Lower leg skin (tissue), 4 donors: ENCODE measurements around the gene EFCAB8. TPM values are rescaled to one million over a fixed set of nuclear protein-coding genes. Genes with fewer than 3 reads are reported as not detected.
"Not testable (repeated sequence)": the region's sequence is repeated elsewhere in the genome, so short reads cannot be mapped to it uniquely, and the experiment has no call there.

Experiments used
- DNase-seq, 2 donors: peaks; one replicate each; pipeline ENCODE4 v3.0.0-alpha.2; 2019; ENCODE audit warnings: low spot score in 2 of 2
- H3K4me3 ChIP-seq: fragments of 200-600 bp; sonication (generic); 2 replicates; pipeline ENCODE4 v1.5.1; 2017; ENCODE audit warnings: mild to moderate bottlenecking, low read depth; ENCODE audit not compliant: poor library complexity, severe bottlenecking
- POLR2A ChIP-seq, 2 donors: fragments of 450-650 bp; IDR thresholded peaks; one replicate each; pipeline ENCODE4 v1.6.1; 2016 to 2017; ENCODE audit warnings: antibody characterized with exemption in 2 of 2, mild to moderate bottlenecking in 1 of 2, moderate library complexity in 1 of 2
- WGBS, 2 donors: methylation state at CpG; one replicate each; pipeline ENCODE4 v1.1.5; 2018; 5-methylcytosine and 5-hydroxymethylcytosine counted together
- intact Hi-C: fragments of 100-400 bp; cut with DNase I; formaldehyde crosslinking; loops from one replicate; pipeline ENCODE4 v1.15.0; 2023; ENCODE audit warnings: low total_unique reads
- total RNA-seq, 4 donors: library from RNA; depleted of rRNA; stranded (reverse); fragments of >200 nt; gene quantifications; one replicate each; pipeline ENCODE4 v1.1.0, GENCODE V29; 2016
- TF ChIP-seq, protein P1 (sequence below), 3 donors: fragments of 450-650 bp; IDR thresholded peaks; one replicate each; pipeline ENCODE4 v1.5.1; 2016; ENCODE audit warnings: antibody characterized with exemption in 3 of 3, mild to moderate bottlenecking in 3 of 3, moderate library complexity in 2 of 3

The EFCAB8 gene
- total RNA-seq, 4 donors from 2014 or later, result not detected

DNA sequence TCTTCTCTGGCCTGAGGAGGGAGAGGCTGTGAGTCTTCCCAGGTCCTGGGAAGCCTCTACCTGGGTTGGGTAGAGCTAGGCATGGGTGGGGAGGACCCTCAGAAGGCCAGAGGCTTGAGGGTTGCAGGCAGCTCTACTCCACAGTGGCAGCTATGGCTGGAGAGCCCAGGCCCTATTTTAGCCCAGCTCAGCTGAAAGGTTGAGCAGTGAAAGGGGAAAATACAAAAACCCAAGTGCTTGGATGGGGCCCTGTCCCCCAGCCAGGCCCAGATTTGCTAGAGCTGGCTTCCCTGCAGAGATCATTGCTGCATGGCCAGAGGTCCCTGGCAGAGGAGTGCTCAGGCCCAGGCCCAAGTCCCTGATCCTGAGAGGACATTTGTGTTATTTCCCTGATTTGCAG is 99.9 kb downstream of the EFCAB8 start:
- TF ChIP-seq, protein P1, sequence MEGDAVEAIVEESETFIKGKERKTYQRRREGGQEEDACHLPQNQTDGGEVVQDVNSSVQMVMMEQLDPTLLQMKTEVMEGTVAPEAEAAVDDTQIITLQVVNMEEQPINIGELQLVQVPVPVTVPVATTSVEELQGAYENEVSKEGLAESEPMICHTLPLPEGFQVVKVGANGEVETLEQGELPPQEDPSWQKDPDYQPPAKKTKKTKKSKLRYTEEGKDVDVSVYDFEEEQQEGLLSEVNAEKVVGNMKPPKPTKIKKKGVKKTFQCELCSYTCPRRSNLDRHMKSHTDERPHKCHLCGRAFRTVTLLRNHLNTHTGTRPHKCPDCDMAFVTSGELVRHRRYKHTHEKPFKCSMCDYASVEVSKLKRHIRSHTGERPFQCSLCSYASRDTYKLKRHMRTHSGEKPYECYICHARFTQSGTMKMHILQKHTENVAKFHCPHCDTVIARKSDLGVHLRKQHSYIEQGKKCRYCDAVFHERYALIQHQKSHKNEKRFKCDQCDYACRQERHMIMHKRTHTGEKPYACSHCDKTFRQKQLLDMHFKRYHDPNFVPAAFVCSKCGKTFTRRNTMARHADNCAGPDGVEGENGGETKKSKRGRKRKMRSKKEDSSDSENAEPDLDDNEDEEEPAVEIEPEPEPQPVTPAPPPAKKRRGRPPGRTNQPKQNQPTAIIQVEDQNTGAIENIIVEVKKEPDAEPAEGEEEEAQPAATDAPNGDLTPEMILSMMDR (IDR thresholded peaks at IDR 0.05), result no peak
- TF ChIP-seq POLR2A (IDR thresholded peaks at IDR 0.05), result no peak
- intact Hi-C loops, result no loop called here
- DNase-seq, result peak in 1 of 2 donors; percentile 54
- no peak overlapping the region for H3K4me3 ChIP-seq

DNA sequence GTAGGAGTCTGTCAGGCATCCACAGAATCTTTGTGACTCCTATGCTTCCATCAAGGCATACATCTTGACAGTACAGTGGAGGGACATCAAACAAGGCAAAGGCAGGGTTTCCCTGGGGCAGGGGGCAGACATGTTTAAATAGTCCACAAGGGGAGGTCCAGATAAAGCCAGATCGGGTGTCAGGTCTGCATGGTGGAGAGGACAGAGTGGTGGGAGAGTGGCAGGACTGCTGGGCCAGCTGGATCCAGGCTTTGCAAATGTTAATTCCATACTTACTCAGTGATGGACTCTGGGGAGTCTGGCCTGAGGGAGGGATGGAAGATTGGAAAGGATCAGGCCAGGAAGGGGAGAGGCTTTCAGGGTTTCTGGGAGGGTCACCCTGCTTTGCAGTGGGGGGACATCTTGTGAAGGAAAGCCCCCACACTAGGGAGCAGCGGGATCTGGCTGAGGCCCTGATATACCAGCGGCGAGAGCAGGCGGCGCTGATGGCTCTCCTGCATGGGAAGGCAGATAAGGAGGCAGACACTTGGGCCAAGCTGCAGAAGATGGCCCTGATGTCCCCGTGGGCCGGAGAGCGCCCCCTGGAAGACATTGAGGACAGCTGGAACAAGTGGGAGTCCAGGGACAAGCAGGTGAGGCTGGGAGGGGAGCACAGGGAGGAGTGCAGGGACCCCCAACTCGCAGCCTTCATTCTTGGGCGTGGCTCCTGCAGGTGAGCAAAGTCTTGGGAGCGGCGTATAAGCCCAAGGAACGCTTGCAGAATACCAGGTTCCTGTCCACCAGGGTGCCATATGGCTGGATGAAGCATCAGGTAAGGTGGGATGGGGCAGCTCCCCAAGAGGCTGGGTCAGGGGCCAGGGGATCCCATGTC is 100.9 kb downstream of the EFCAB8 start:
- TF ChIP-seq, protein P1 (IDR thresholded peaks at IDR 0.05), result no peak
- TF ChIP-seq POLR2A (IDR thresholded peaks at IDR 0.05), result no peak
- H3K4me3 ChIP-seq, result no peak overlapping the region
- intact Hi-C loops, result no loop called here
- DNase-seq, result peak; percentile 4 to 85
- 84 to 90% methylated on average over 14 of the region's 14 CpGs for WGBS, 2 donors

DNA sequence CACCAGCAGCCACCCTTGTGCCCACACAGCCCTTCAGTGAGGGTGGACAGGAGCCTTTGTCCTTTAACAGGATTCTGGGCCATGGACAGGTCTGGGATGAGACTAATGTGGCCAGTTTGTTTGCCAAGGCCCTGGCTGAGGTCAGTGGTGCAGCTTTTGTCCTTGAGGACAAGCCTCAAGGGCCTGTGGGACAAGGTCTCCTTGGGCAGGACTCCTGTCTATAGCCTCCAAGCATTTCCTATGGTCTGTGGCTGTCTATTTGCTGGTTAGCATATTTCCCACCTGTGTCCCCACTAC is 101.4 kb downstream of the EFCAB8 start:
- intact Hi-C loops, result no loop called here
- no peak for TF ChIP-seq POLR2A (IDR thresholded peaks at IDR 0.05)
- TF ChIP-seq, protein P1 (IDR thresholded peaks at IDR 0.05), result no peak
- no peak overlapping the region for H3K4me3 ChIP-seq
- peak; percentile 0 to 75 for DNase-seq

GRCh38 chr20:32960849-32961731 is 102.4 kb downstream of the EFCAB8 start:
- 83 to 90% methylated on average over 26 to 28 of the region's 28 CpGs for WGBS, 2 donors
- DNase-seq, result peak in 1 of 2 donors; percentile 9
- TF ChIP-seq, protein P1 (IDR thresholded peaks at IDR 0.05), result no peak
- no peak for TF ChIP-seq POLR2A (IDR thresholded peaks at IDR 0.05)
- intact Hi-C loops, result no loop called here
- no peak overlapping the region for H3K4me3 ChIP-seq

- DNase-seq, result peak in 1 of 2 donors; percentile 72
- no peak for TF ChIP-seq POLR2A (IDR thresholded peaks at IDR 0.05)
- TF ChIP-seq, protein P1 (IDR thresholded peaks at IDR 0.05), result no peak
- H3K4me3 ChIP-seq, result no peak overlapping the region
- 81 to 87% methylated on average over 5 of the region's 5 CpGs for WGBS, 2 donors
- intact Hi-C loops, result no loop called here
Measured at GRCh38 chr20:32962053-32962452, 103.3 kb downstream of the EFCAB8 start.

GRCh38 chr20:32962646-32963045 is 103.9 kb downstream of the EFCAB8 start:
- peak in 1 of 2 donors; percentile 59 for DNase-seq
- intact Hi-C loops, H3K4me3 ChIP-seq: not testable (repeated sequence)
- 79 to 89% methylated on average over 11 of the region's 11 CpGs for WGBS, 2 donors
